ENCODE results near the gene HAUS3. TPM values are rescaled to one million over a fixed set of nuclear protein-coding genes. Genes with fewer than 3 reads are reported as not detected.

The HAUS3 gene
- total RNA-seq, 6 experiments from 2014 or later = 3.5 to 5.1 (median 4.6) TPM

- 90% methylated on average over 2 of the region's 13 CpGs for WGBS (ENCODE audit: insufficient coverage, low coverage, low lambda C conversion rate, missing lambda C conversion rate)
- H3K4me1 ChIP-seq = peaks cover 0 to 25% (median 4%) of the 10 kb centered on the region in 4 donors
- H3K27ac ChIP-seq = peak overlapping the region; percentile 75 to 92 (median 79)
- H3K9me3 ChIP-seq = no peaks in the 10 kb centered on the region
- peak overlapping the region; percentile 62 to 74 (median 66) for H3K4me3 ChIP-seq
- DNase-seq (no peak), ATAC-seq (no peak)
- TF ChIP-seq, protein P1, sequence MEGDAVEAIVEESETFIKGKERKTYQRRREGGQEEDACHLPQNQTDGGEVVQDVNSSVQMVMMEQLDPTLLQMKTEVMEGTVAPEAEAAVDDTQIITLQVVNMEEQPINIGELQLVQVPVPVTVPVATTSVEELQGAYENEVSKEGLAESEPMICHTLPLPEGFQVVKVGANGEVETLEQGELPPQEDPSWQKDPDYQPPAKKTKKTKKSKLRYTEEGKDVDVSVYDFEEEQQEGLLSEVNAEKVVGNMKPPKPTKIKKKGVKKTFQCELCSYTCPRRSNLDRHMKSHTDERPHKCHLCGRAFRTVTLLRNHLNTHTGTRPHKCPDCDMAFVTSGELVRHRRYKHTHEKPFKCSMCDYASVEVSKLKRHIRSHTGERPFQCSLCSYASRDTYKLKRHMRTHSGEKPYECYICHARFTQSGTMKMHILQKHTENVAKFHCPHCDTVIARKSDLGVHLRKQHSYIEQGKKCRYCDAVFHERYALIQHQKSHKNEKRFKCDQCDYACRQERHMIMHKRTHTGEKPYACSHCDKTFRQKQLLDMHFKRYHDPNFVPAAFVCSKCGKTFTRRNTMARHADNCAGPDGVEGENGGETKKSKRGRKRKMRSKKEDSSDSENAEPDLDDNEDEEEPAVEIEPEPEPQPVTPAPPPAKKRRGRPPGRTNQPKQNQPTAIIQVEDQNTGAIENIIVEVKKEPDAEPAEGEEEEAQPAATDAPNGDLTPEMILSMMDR (IDR thresholded peaks at IDR 0.05) = no peak
- TF ChIP-seq POLR2A (IDR thresholded peaks at IDR 0.05) = no peak
- intact Hi-C loops (cut with DNase I) = no loop called here
- H3K27me3 ChIP-seq = no peaks in the 10 kb centered on the region
- no peaks in the 10 kb centered on the region for H3K36me3 ChIP-seq
Observed at GRCh38 chr4:2262944-2263250, 21.0 kb upstream of the HAUS3 start.

- Histone ChIP-seq H3K4me1 (peaks cover 0 to 30% (median 4%) of the 10 kb centered on the region in 4 donors), H3K27me3 (no peaks in the 10 kb centered on the region), H3K9me3 (no peaks in the 10 kb centered on the region), H3K27ac (peak overlapping the region; percentile 75 to 92 (median 79)), H3K4me3 (peak overlapping the region; percentile 62 to 93 (median 74)), H3K36me3 (no peaks in the 10 kb centered on the region)
- WGBS (ENCODE audit: insufficient coverage, low coverage, low lambda C conversion rate, missing lambda C conversion rate) = no CpG with 5 or more reads among the region's 98 CpGs
- ATAC-seq (peak; percentile 92 to 95 (median 94)), DNase-seq (peak; percentile 100)
- intact Hi-C loops (cut with DNase I) = no loop called here
- peak; percentile 92 for TF ChIP-seq POLR2A (IDR thresholded peaks at IDR 0.05)
- TF ChIP-seq, protein P1 (IDR thresholded peaks at IDR 0.05) = peak in 1 of 4 donors; percentile 15
Observed at GRCh38 chr4:2262145-2262943, 20.4 kb upstream of the HAUS3 start.

DNA sequence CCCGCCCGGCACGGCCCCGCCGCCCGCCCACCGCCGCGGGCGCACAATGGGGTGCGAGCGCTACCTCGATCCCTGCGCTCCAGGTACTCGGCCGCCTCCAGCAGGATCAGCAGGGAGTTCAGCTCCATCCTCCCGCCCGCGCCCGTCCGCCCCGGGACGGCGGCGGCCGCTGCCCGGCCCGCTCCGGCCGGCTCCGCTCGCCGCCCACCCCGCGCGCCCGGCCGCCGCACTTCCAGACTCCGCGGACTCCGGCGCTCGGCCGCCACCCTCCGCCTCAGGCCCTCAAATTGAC lies 19.9 kb upstream of the HAUS3 start, which contains the start of gene MXD4:
MXD4 (minus strand) TSS at position 257 of the 292 bp plus-strand sequence; CDS start at position 128, 129 bp downstream.
- no CpG with 5 or more reads among the region's 46 CpGs for WGBS (ENCODE audit: insufficient coverage, low coverage, low lambda C conversion rate, missing lambda C conversion rate)
- DNase-seq = no peak
- Histone ChIP-seq H3K4me1 (peaks cover 0 to 35% (median 4%) of the 10 kb centered on the region in 4 donors), H3K27ac (peak within 1 kb of the TSS; percentile 75 to 92 (median 79)), H3K9me3 (no peaks in the 10 kb centered on the region), H3K36me3 (no peaks in the 10 kb centered on the region), H3K27me3 (no peaks in the 10 kb centered on the region), H3K4me3 (peak within 1 kb of the TSS; percentile 86 to 93 (median 90))
- ATAC-seq = no peak
- no peak for TF ChIP-seq POLR2A (IDR thresholded peaks at IDR 0.05)
- TF ChIP-seq, protein P1 (IDR thresholded peaks at IDR 0.05) = no peak
- intact Hi-C loops (cut with DNase I) = no loop called here

GRCh38 chr4:2261110-2261852 lies 19.4 kb upstream of the HAUS3 start:
- H3K4me1 ChIP-seq = peaks cover 0 to 34% (median 3%) of the 10 kb centered on the region in 4 donors
- no peaks in the 10 kb centered on the region for H3K36me3 ChIP-seq
- H3K4me3 ChIP-seq = peak overlapping the region; percentile 86 to 93 (median 90)
- peak overlapping the region; percentile 57 to 76 (median 73) for H3K27ac ChIP-seq
- WGBS (ENCODE audit: insufficient coverage, low coverage, low lambda C conversion rate, missing lambda C conversion rate) = 0% methylated on average over 3 of the region's 91 CpGs
- H3K27me3 ChIP-seq = no peaks in the 10 kb centered on the region
- intact Hi-C loops (cut with DNase I) = no loop called here
- TF ChIP-seq POLR2A (IDR thresholded peaks at IDR 0.05) = no peak
- TF ChIP-seq, protein P1 (IDR thresholded peaks at IDR 0.05) = no peak
- no peaks in the 10 kb centered on the region for H3K9me3 ChIP-seq
- DNase-seq (peak; percentile 62 to 68 (median 67)), ATAC-seq (peak; percentile 3 to 22 (median 16))

Measured in right lobe of liver (tissue), 6 donors.